Rectal smooth muscle tissue (tissue), 1 donor: Measurements from ENCODE around the gene NDUFC2.
"Not testable (repeated sequence)": the region's sequence is repeated elsewhere in the genome, so short reads cannot be mapped to it uniquely, and the experiment has no call there.

Experiments used
- H3K27ac ChIP-seq: one replicate; pipeline ENCODE4 v1.7.0; 2013; ENCODE audit warnings: low read depth, low read length, inconsistent platforms
- H3K27me3 ChIP-seq: one replicate; pipeline ENCODE4 v1.7.0; 2013; ENCODE audit warnings: low read length; ENCODE audit not compliant: control insufficient read depth, insufficient read depth
- H3K36me3 ChIP-seq: one replicate; pipeline ENCODE4 v1.7.0; 2013; ENCODE audit warnings: low read length; ENCODE audit not compliant: control insufficient read depth, insufficient read depth
- H3K4me1 ChIP-seq: one replicate; pipeline ENCODE4 v1.7.0; 2013; ENCODE audit warnings: low read length; ENCODE audit not compliant: control insufficient read depth, insufficient read depth
- H3K4me3 ChIP-seq: one replicate; pipeline ENCODE4 v1.7.0; 2013; ENCODE audit warnings: low read length
- H3K9ac ChIP-seq: one replicate; pipeline ENCODE4 v1.7.0; 2013; ENCODE audit warnings: low read length

The NDUFC2 gene

GRCh38 chr11:78041380-78041719 is 38.3 kb downstream of the NDUFC2 start:
- H3K27me3 ChIP-seq, H3K36me3 ChIP-seq, H3K4me1 ChIP-seq, H3K27ac ChIP-seq, H3K9ac ChIP-seq, H3K4me3 ChIP-seq: not testable (repeated sequence)

- Histone ChIP-seq H3K27me3 (no peaks in the 10 kb centered on the region), H3K4me3 (no peak overlapping the region), H3K27ac (no peak overlapping the region), H3K4me1 (peaks cover 8% of the 10 kb centered on the region), H3K36me3 (no peaks in the 10 kb centered on the region), H3K9ac (no peak overlapping the region)
These were observed 38.8 kb downstream of the NDUFC2 start for GRCh38 chr11:78040691-78041379.

GRCh38 chr11:78039919-78040671 is 39.6 kb downstream of the NDUFC2 start:
- Histone ChIP-seq H3K27me3 (no peaks in the 10 kb centered on the region), H3K4me1 (peaks cover 8% of the 10 kb centered on the region), H3K36me3 (no peaks in the 10 kb centered on the region), H3K9ac (no peak overlapping the region), H3K4me3 (peak overlapping the region; percentile 10), H3K27ac (peak overlapping the region; percentile 54)

- Histone ChIP-seq H3K27me3 (no peaks in the 10 kb centered on the region), H3K36me3 (no peaks in the 10 kb centered on the region), H3K4me1 (peaks cover 8% of the 10 kb centered on the region), H3K27ac (no peak overlapping the region), H3K9ac (no peak overlapping the region), H3K4me3 (peak overlapping the region; percentile 10)
These were observed 40.2 kb downstream of the NDUFC2 start for GRCh38 chr11:78039391-78039918.

- Histone ChIP-seq H3K9ac (no peak overlapping the region), H3K4me3 (no peak overlapping the region), H3K36me3 (no peaks in the 10 kb centered on the region), H3K27ac (no peak overlapping the region), H3K4me1 (peaks cover 8% of the 10 kb centered on the region), H3K27me3 (no peaks in the 10 kb centered on the region)
These were observed 40.9 kb downstream of the NDUFC2 start for GRCh38 chr11:78038697-78039313.

GRCh38 chr11:78037825-78038620 is 41.6 kb downstream of the NDUFC2 start:
- no peak overlapping the region for H3K27ac ChIP-seq

GRCh38 chr11:78037056-78037455 is 42.6 kb downstream of the NDUFC2 start:
- no peaks in the 10 kb centered on the region for H3K36me3 ChIP-seq
- H3K27me3 ChIP-seq, result no peaks in the 10 kb centered on the region
- H3K9ac ChIP-seq, result no peak overlapping the region
- H3K4me3 ChIP-seq, result no peak overlapping the region
- peaks cover 8% of the 10 kb centered on the region for H3K4me1 ChIP-seq
- no peak overlapping the region for H3K27ac ChIP-seq

More at GRCh38 chr11:78037825-78038620, 41.6 kb downstream of the NDUFC2 start:
- no peaks in the 10 kb centered on the region for H3K27me3 ChIP-seq
- H3K36me3 ChIP-seq, result no peaks in the 10 kb centered on the region
- peaks cover 8% of the 10 kb centered on the region for H3K4me1 ChIP-seq
- no peak overlapping the region for H3K9ac ChIP-seq
- H3K4me3 ChIP-seq, result no peak overlapping the region

- Histone ChIP-seq H3K27me3 (no peaks in the 10 kb centered on the region), H3K4me3 (no peak overlapping the region), H3K4me1 (peaks cover 11% of the 10 kb centered on the region), H3K9ac (no peak overlapping the region), H3K27ac (no peak overlapping the region), H3K36me3 (no peaks in the 10 kb centered on the region)
These were observed 43.3 kb downstream of the NDUFC2 start for GRCh38 chr11:78036313-78036712.

- H3K36me3 ChIP-seq, result no peaks in the 10 kb centered on the region
- no peak overlapping the region for H3K9ac ChIP-seq
- no peak overlapping the region for H3K27ac ChIP-seq
- no peak overlapping the region for H3K4me3 ChIP-seq
- peaks cover 6% of the 10 kb centered on the region for H3K4me1 ChIP-seq
- no peaks in the 10 kb centered on the region for H3K27me3 ChIP-seq
These were observed 45.0 kb downstream of the NDUFC2 start for GRCh38 chr11:78034623-78035022.

- H3K4me1 ChIP-seq, result peaks cover 6% of the 10 kb centered on the region
- H3K27me3 ChIP-seq, result no peaks in the 10 kb centered on the region
- no peak overlapping the region for H3K9ac ChIP-seq
- no peak overlapping the region for H3K27ac ChIP-seq
- H3K4me3 ChIP-seq, result no peak overlapping the region
- no peaks in the 10 kb centered on the region for H3K36me3 ChIP-seq
These were observed 46.6 kb downstream of the NDUFC2 start for GRCh38 chr11:78033040-78033439.

- H3K36me3 ChIP-seq, result no peaks in the 10 kb centered on the region
- peaks cover 6% of the 10 kb centered on the region for H3K4me1 ChIP-seq
- H3K4me3 ChIP-seq, result no peak overlapping the region
- no peak overlapping the region for H3K9ac ChIP-seq
- no peaks in the 10 kb centered on the region for H3K27me3 ChIP-seq
- no peak overlapping the region for H3K27ac ChIP-seq
These were observed 47.6 kb downstream of the NDUFC2 start for GRCh38 chr11:78032090-78032489.

GRCh38 chr11:78031629-78032028 is 48.0 kb downstream of the NDUFC2 start:
- no peak overlapping the region for H3K27ac ChIP-seq
- H3K4me1 ChIP-seq, result peaks cover 6% of the 10 kb centered on the region
- no peak overlapping the region for H3K9ac ChIP-seq
- no peaks in the 10 kb centered on the region for H3K36me3 ChIP-seq
- no peak overlapping the region for H3K4me3 ChIP-seq
- no peaks in the 10 kb centered on the region for H3K27me3 ChIP-seq
